ENCODE data around the gene VAV3. TPM values are rescaled to one million over a fixed set of nuclear protein-coding genes. Genes with fewer than 3 reads are reported as not detected.

VAV3 gene
- total RNA-seq, 1 donor from 2014 or later = 0.12 TPM

GRCh38 chr1:107777664-107778047 lies 187.3 kb downstream of the VAV3 start:
- H3K4me1 Mint-ChIP-seq (ENCODE audit: low read depth) = no peaks in the 10 kb centered on the region
- H3K27ac Mint-ChIP-seq (ENCODE audit: unreplicated experiment) = no peak overlapping the region
- H3K27me3 Mint-ChIP-seq (ENCODE audit: low read depth) = peaks cover 22% of the 10 kb centered on the region
- DNase-seq (ENCODE audit: low spot score) = no peak
- no peak for TF ChIP-seq CTCF (IDR thresholded peaks at IDR 0.05)
- no peaks in the 10 kb centered on the region for H3K36me3 Mint-ChIP-seq (ENCODE audit: low read depth)
- H3K9me3 Mint-ChIP-seq (ENCODE audit: low read depth) = no peaks in the 10 kb centered on the region
- no peak overlapping the region for H3K4me3 Mint-ChIP-seq (ENCODE audit: unreplicated experiment)

GRCh38 chr1:107776900-107777663 lies 187.9 kb downstream of the VAV3 start:
- H3K9me3 Mint-ChIP-seq (ENCODE audit: low read depth) = no peaks in the 10 kb centered on the region
- H3K4me3 Mint-ChIP-seq (ENCODE audit: unreplicated experiment) = no peak overlapping the region
- H3K27ac Mint-ChIP-seq (ENCODE audit: unreplicated experiment) = no peak overlapping the region
- H3K27me3 Mint-ChIP-seq (ENCODE audit: low read depth) = peaks cover 24% of the 10 kb centered on the region
- no peaks in the 10 kb centered on the region for H3K36me3 Mint-ChIP-seq (ENCODE audit: low read depth)
- TF ChIP-seq CTCF (IDR thresholded peaks at IDR 0.05) = no peak
- H3K4me1 Mint-ChIP-seq (ENCODE audit: low read depth) = no peaks in the 10 kb centered on the region
- DNase-seq (ENCODE audit: low spot score) = no peak

GRCh38 chr1:107771377-107771776 lies 193.6 kb downstream of the VAV3 start:
- H3K27me3 Mint-ChIP-seq (ENCODE audit: low read depth) = peaks cover 17% of the 10 kb centered on the region
- no peak for DNase-seq (ENCODE audit: low spot score)
- no peak for TF ChIP-seq CTCF (IDR thresholded peaks at IDR 0.05)
- H3K36me3 Mint-ChIP-seq (ENCODE audit: low read depth) = no peaks in the 10 kb centered on the region
- no peak overlapping the region for H3K4me3 Mint-ChIP-seq (ENCODE audit: unreplicated experiment)
- H3K4me1 Mint-ChIP-seq (ENCODE audit: low read depth) = no peaks in the 10 kb centered on the region
- H3K9me3 Mint-ChIP-seq (ENCODE audit: low read depth) = no peaks in the 10 kb centered on the region
- H3K27ac Mint-ChIP-seq (ENCODE audit: unreplicated experiment) = no peak overlapping the region

- H3K4me3 Mint-ChIP-seq (ENCODE audit: unreplicated experiment) = no peak overlapping the region
Observed at GRCh38 chr1:107767156-107767582, 197.8 kb downstream of the VAV3 start.

GRCh38 chr1:107766533-107766932 lies 198.4 kb downstream of the VAV3 start:
- H3K27me3 Mint-ChIP-seq (ENCODE audit: low read depth) = peaks cover 7% of the 10 kb centered on the region
- no peaks in the 10 kb centered on the region for H3K36me3 Mint-ChIP-seq (ENCODE audit: low read depth)
- H3K27ac Mint-ChIP-seq (ENCODE audit: unreplicated experiment) = no peak overlapping the region
- H3K4me3 Mint-ChIP-seq (ENCODE audit: unreplicated experiment) = no peak overlapping the region
- no peaks in the 10 kb centered on the region for H3K9me3 Mint-ChIP-seq (ENCODE audit: low read depth)
- no peak for DNase-seq (ENCODE audit: low spot score)
- TF ChIP-seq CTCF (IDR thresholded peaks at IDR 0.05) = no peak
- H3K4me1 Mint-ChIP-seq (ENCODE audit: low read depth) = no peaks in the 10 kb centered on the region

More at GRCh38 chr1:107767156-107767582, 197.8 kb downstream of the VAV3 start:
- Mint-ChIP-seq H3K4me1 (ENCODE audit: low read depth) (no peaks in the 10 kb centered on the region), H3K9me3 (ENCODE audit: low read depth) (no peaks in the 10 kb centered on the region), H3K27ac (ENCODE audit: unreplicated experiment) (no peak overlapping the region), H3K36me3 (ENCODE audit: low read depth) (no peaks in the 10 kb centered on the region), H3K27me3 (ENCODE audit: low read depth) (peaks cover 7% of the 10 kb centered on the region)
- no peak for TF ChIP-seq CTCF (IDR thresholded peaks at IDR 0.05)
- DNase-seq (ENCODE audit: low spot score) = no peak
